Left lung (tissue), 10 donors: ENCODE measurements around the gene HTR2C. TPM values are rescaled to one million over a fixed set of nuclear protein-coding genes. Genes with fewer than 3 reads are reported as not detected.

ENCODE experiments used
- ATAC-seq: fragments of 200-7000 bp; cut with Tn5 transposase; one replicate; pipeline ENCODE4 v1.9.1; 2020; ENCODE audit warnings: moderate library complexity
- DNase-seq, 4 donors: peaks; one replicate each; pipeline ENCODE4 v3.0.0-alpha.2; 2013 to 2020
- H3K27ac ChIP-seq, 2 donors: fragments of 200-600 bp; sonication (generic) in 1 of 2; one replicate each; pipeline versions ENCODE4 v1.5.0 to v1.8.0; 2020 to 2021
- H3K27me3 ChIP-seq, 2 donors: fragments of 200-600 bp; sonication (generic) in 1 of 2; one replicate each; pipeline versions ENCODE4 v1.5.0 to v1.8.0; 2020 to 2021
- H3K36me3 ChIP-seq, 2 donors: fragments of 200-600 bp; sonication (generic) in 1 of 2; one replicate each; pipeline versions ENCODE4 v1.5.0 to v1.8.0; 2020 to 2021
- H3K4me1 ChIP-seq, 2 donors: fragments of 200-600 bp; one replicate each; pipeline ENCODE4 v1.8.0; 2021
- H3K4me3 ChIP-seq, 2 donors: fragments of 200-600 bp; sonication (generic) in 1 of 2; one replicate each; pipeline versions ENCODE4 v1.5.0 to v1.8.0; 2020 to 2021; ENCODE audit warnings: mild to moderate bottlenecking in 1 of 2
- H3K9me3 ChIP-seq, 2 donors: fragments of 200-600 bp; sonication (generic) in 1 of 2; one replicate each; pipeline versions ENCODE4 v1.5.0 to v1.8.0; 2020 to 2021
- CTCF ChIP-seq, 2 donors: fragments of 200-600 bp; sonication (generic) in 1 of 2; IDR thresholded peaks; one replicate each; pipeline versions ENCODE4 v1.5.0 to v1.8.0; 2021; ENCODE audit warnings: antibody characterized with exemption in 2 of 2
- intact Hi-C, 2 donors: fragments of 100-400 bp; cut with DNase I; formaldehyde crosslinking; loops; one replicate each; pipeline versions ENCODE4 v1.11.2 to v1.14.2; 2022
- polyA plus RNA-seq, 6 donors: library from polyadenylated mRNA; unstranded; fragments of 120-200 nt; gene quantifications; one replicate each; pipeline ENCODE4 v1.2.1, GENCODE V29; 2013; ENCODE audit not compliant: insufficient read length in 6 of 6
- total RNA-seq, 2 donors: library from RNA; stranded (reverse); fragmentation: NEBNext Ultra II Directional; extraction: Animal tissue kit (Norgen Biotek cat#: 25700); gene quantifications; one replicate each; pipeline ENCODE4 v1.2.1, GENCODE V29; 2021
- donor health status: DM: no; HTN: yes; CAD: no.
- donor health status: DM: no; HTN: no; CAD: no.

HTR2C gene
- total and polyA plus RNA-seq, 8 donors: 0.09 to 0.32 (median 0.20) TPM; not detected in 2

- Histone ChIP-seq H3K4me3 (no peak overlapping the region), H3K27me3 (no peaks in the 10 kb centered on the region), H3K4me1 (no peaks in the 10 kb centered on the region), H3K27ac (no peak overlapping the region), H3K9me3 (peaks cover 0 to 5% of the 10 kb centered on the region in 2 donors), H3K36me3 (no peaks in the 10 kb centered on the region)
- TF ChIP-seq CTCF (IDR thresholded peaks at IDR 0.05): no peak
- intact Hi-C loops: no loop called here
- DNase-seq (no peak), ATAC-seq (no peak)
Observed at GRCh38 chrX:114782925-114783324, 199.0 kb downstream of the HTR2C start.

GRCh38 chrX:114787061-114787460 is 203.2 kb downstream of the HTR2C start:
- Histone ChIP-seq H3K9me3 (peaks cover 0 to 5% of the 10 kb centered on the region in 2 donors), H3K4me1 (no peaks in the 10 kb centered on the region), H3K27me3 (no peaks in the 10 kb centered on the region), H3K4me3 (no peak overlapping the region), H3K27ac (no peak overlapping the region), H3K36me3 (no peaks in the 10 kb centered on the region)
- intact Hi-C loops: no loop called here
- no peak for ATAC-seq
- TF ChIP-seq CTCF (IDR thresholded peaks at IDR 0.05): no peak
- no peak for DNase-seq

GRCh38 chrX:114797494-114797893 is 213.6 kb downstream of the HTR2C start:
- peak; percentile 76 for ATAC-seq
- peak in 1 of 4 donors; percentile 24 for DNase-seq
- intact Hi-C loops: no loop called here
- Histone ChIP-seq H3K4me3 (no peak overlapping the region), H3K27me3 (no peaks in the 10 kb centered on the region), H3K4me1 (no peaks in the 10 kb centered on the region), H3K36me3 (peaks cover 0 to 3% of the 10 kb centered on the region in 2 donors), H3K27ac (no peak overlapping the region), H3K9me3 (peaks cover 0 to 3% of the 10 kb centered on the region in 2 donors)
- no peak for TF ChIP-seq CTCF (IDR thresholded peaks at IDR 0.05)

GRCh38 chrX:114798907-114799306 is 215.0 kb downstream of the HTR2C start:
- Histone ChIP-seq H3K36me3 (peaks cover 0 to 3% of the 10 kb centered on the region in 2 donors), H3K27me3 (no peaks in the 10 kb centered on the region), H3K4me3 (no peak overlapping the region), H3K27ac (no peak overlapping the region), H3K9me3 (peaks cover 0 to 3% of the 10 kb centered on the region in 2 donors), H3K4me1 (no peaks in the 10 kb centered on the region)
- peak; percentile 34 for ATAC-seq
- no peak for TF ChIP-seq CTCF (IDR thresholded peaks at IDR 0.05)
- DNase-seq: no peak
- intact Hi-C loops: no loop called here

- Histone ChIP-seq H3K27ac (no peak overlapping the region), H3K27me3 (no peaks in the 10 kb centered on the region), H3K36me3 (peaks cover 0 to 3% of the 10 kb centered on the region in 2 donors), H3K4me3 (no peak overlapping the region), H3K4me1 (no peaks in the 10 kb centered on the region), H3K9me3 (peaks cover 0 to 3% of the 10 kb centered on the region in 2 donors)
- intact Hi-C loops: no loop called here
- TF ChIP-seq CTCF (IDR thresholded peaks at IDR 0.05): no peak
- DNase-seq: no peak
- no peak for ATAC-seq
Observed at GRCh38 chrX:114800719-114801118, 216.8 kb downstream of the HTR2C start.
